Lung (tissue), 12 donors: ENCODE measurements around the gene GTPBP2. TPM values are rescaled to one million over a fixed set of nuclear protein-coding genes. Genes with fewer than 3 reads are reported as not detected.

Experiments
- ATAC-seq: fragments of 200-7000 bp; cut with Tn5 transposase; one replicate; pipeline ENCODE4 v1.9.1; 2020; ENCODE audit warnings: moderate number of reproducible peaks; ENCODE audit not compliant: insufficient read depth, low FRiP score
- DNase-seq, 3 donors: peaks; one replicate each; pipeline ENCODE4 v3.0.0-alpha.2; 2013 to 2017
- H3K27ac ChIP-seq, 2 donors: one replicate each; pipeline ENCODE4 v1.5.1; 2013; ENCODE audit warnings: mild to moderate bottlenecking in 2 of 2, moderate library complexity in 2 of 2, control low read depth in 1 of 2, inconsistent platforms in 1 of 2, low read depth in 1 of 2, low read length in 1 of 2
- H3K27me3 ChIP-seq, 3 donors: one replicate each; pipeline ENCODE4 v1.5.1; 2013; ENCODE audit warnings: low read length in 2 of 3; ENCODE audit not compliant: control insufficient read depth in 3 of 3, insufficient read depth in 3 of 3
- H3K36me3 ChIP-seq, 4 donors: one replicate each; pipeline ENCODE4 v1.5.1; 2013; ENCODE audit warnings: low read length in 4 of 4, mild to moderate bottlenecking in 1 of 4, moderate library complexity in 1 of 4; ENCODE audit not compliant: control insufficient read depth in 4 of 4, insufficient read depth in 4 of 4
- H3K4me1 ChIP-seq, 5 donors: one replicate each; pipeline ENCODE4 v1.5.1; 2013; ENCODE audit warnings: low read length in 5 of 5, mild to moderate bottlenecking in 2 of 5, moderate library complexity in 1 of 5; ENCODE audit not compliant: control insufficient read depth in 5 of 5, insufficient read depth in 5 of 5
- H3K4me3 ChIP-seq: one replicate; pipeline ENCODE4 v1.5.1; 2013; ENCODE audit warnings: mild to moderate bottlenecking, control low read depth, moderate library complexity
- H3K9ac ChIP-seq, 2 donors: one replicate each; pipeline ENCODE4 v1.5.1; 2013; ENCODE audit warnings: low read length in 2 of 2, control low read depth in 1 of 2; ENCODE audit not compliant: insufficient read depth in 1 of 2
- H3K9me3 ChIP-seq, 4 donors: one replicate each; pipeline ENCODE4 v1.5.1; 2013; ENCODE audit warnings: low read length in 3 of 4, mild to moderate bottlenecking in 1 of 4, moderate library complexity in 1 of 4; ENCODE audit not compliant: control insufficient read depth in 4 of 4, insufficient read depth in 3 of 4
- WGBS, 2 donors: extraction: QIAGEN DNeasy Blood & Tissue Kit; methylation state at CpG; one replicate each; pipeline ENCODE4 v1.1.7; 2013; 5-methylcytosine and 5-hydroxymethylcytosine counted together
- polyA plus RNA-seq, 2 donors: library from polyadenylated mRNA; stranded (reverse); fragments of 200-250 nt; gene quantifications; one replicate each; pipeline ENCODE4 v1.2.1, GENCODE V29; 2013
- total RNA-seq, 2 donors: library from RNA; depleted of rRNA in 1 of 2; stranded (reverse); fragments of >200 nt in 1 of 2; gene quantifications; one replicate each; pipeline ENCODE4 v1.2.1, GENCODE V29; 2014 to 2021
- TF ChIP-seq, protein P1 (sequence below): IDR thresholded peaks from 2 replicates; pipeline ENCODE4 v1.5.1; 2012; ENCODE audit warnings: mild to moderate bottlenecking; ENCODE audit errors: control extremely low read depth, extremely low read depth
- donor health status: control.
- donor health status: control.
- donor health status: Bipolar disorder and iron deficiency.
- donor health status: healthy.
- donor health status: DM: yes; HTN: yes; CAD: no.

GTPBP2 gene
- total and polyA plus RNA-seq, 4 donors = 49.9 to 78.4 (median 60.8) TPM

DNA sequence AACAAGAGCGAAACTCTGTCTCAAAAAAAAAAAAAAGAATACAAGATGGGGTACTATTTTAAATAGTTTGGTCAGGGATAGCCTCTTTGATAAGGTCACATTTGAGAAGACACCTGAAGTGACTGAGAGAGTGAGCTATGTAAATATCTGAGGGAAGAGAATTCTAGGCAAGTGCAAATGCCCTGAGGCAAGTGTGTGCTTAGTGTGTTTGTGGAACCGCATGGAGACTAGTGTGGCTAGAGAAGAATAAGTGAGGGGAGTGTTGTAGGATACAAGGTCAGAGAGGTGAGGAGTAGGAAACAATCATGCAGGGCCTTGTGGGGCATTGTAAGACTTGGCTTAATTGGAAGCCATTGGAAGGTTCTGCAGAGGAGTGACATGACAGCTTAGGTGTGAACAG lies 19.2 kb upstream of the GTPBP2 start:
- Histone ChIP-seq H3K9me3 (no peaks in the 10 kb centered on the region), H3K4me1 (peaks cover 0 to 3% (median 3%) of the 10 kb centered on the region in 5 donors), H3K4me3 (no peak overlapping the region), H3K27ac (no peak overlapping the region), H3K9ac (no peak overlapping the region), H3K36me3 (no peaks in the 10 kb centered on the region), H3K27me3 (no peaks in the 10 kb centered on the region)
- TF ChIP-seq, protein P1, sequence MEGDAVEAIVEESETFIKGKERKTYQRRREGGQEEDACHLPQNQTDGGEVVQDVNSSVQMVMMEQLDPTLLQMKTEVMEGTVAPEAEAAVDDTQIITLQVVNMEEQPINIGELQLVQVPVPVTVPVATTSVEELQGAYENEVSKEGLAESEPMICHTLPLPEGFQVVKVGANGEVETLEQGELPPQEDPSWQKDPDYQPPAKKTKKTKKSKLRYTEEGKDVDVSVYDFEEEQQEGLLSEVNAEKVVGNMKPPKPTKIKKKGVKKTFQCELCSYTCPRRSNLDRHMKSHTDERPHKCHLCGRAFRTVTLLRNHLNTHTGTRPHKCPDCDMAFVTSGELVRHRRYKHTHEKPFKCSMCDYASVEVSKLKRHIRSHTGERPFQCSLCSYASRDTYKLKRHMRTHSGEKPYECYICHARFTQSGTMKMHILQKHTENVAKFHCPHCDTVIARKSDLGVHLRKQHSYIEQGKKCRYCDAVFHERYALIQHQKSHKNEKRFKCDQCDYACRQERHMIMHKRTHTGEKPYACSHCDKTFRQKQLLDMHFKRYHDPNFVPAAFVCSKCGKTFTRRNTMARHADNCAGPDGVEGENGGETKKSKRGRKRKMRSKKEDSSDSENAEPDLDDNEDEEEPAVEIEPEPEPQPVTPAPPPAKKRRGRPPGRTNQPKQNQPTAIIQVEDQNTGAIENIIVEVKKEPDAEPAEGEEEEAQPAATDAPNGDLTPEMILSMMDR = no peak
- WGBS, 2 donors = 93 to 98% methylated on average over 2 of the region's 2 CpGs
- no peak for DNase-seq
- ATAC-seq = no peak

DNA sequence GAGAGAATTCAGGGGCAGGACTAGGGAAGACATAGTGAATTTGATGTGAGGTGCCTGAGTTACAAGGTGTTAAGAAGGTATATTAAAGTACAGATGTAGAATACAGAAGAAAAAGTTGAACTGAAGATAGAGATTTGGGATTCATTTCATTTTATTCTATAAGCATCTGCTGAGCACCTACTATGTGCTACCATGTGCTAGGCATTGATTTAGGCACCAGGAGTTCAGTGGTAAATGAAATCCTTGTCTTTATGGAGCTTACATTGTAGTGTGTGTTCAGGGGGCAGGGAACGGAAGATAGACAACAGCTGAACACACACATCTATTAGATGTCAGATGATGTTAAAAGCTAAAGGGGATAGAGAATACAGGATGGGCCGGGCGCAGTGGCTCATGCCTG lies 18.5 kb upstream of the GTPBP2 start:
- Histone ChIP-seq H3K27ac (no peak overlapping the region), H3K36me3 (peaks cover 0 to under 1% (median under 1%) of the 10 kb centered on the region in 4 donors), H3K4me1 (peaks cover 0 to 3% (median 3%) of the 10 kb centered on the region in 5 donors), H3K27me3 (no peaks in the 10 kb centered on the region), H3K4me3 (no peak overlapping the region), H3K9ac (no peak overlapping the region), H3K9me3 (no peaks in the 10 kb centered on the region)
- no peak for ATAC-seq
- TF ChIP-seq, protein P1 = no peak
- no peak for DNase-seq
- 94 to 98% methylated on average over 3 of the region's 3 CpGs for WGBS, 2 donors

DNA sequence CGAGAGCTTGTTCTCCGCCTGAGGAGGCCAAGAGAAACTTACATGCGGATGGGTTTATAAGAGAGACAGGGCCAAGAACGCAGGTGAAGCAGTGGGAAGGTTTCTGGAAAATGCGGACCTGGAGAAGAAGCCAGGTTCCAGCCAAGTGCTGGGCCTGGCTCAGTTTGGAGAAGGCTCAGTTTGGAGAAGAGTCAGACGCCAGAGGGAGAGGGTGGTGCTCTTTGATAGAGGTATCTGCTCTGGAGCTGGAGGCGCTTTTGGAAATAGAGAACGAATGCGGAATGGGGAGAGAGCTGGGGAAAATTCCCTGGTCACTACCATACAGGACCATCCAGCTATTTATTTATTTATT lies 16.5 kb upstream of the GTPBP2 start:
- H3K9ac ChIP-seq = peak overlapping the region in 1 of 2 donors; percentile 79
- no peak overlapping the region for H3K4me3 ChIP-seq
- H3K36me3 ChIP-seq = peaks cover 3 to 10% (median 5%) of the 10 kb centered on the region in 4 donors
- DNase-seq (no peak), ATAC-seq (no peak)
- WGBS, 2 donors = 8 to 19% methylated on average over 9 of the region's 9 CpGs
- no peaks in the 10 kb centered on the region for H3K27me3 ChIP-seq
- TF ChIP-seq, protein P1 = no peak
- H3K4me1 ChIP-seq = peaks cover 0 to 3% (median 3%) of the 10 kb centered on the region in 5 donors
- no peaks in the 10 kb centered on the region for H3K9me3 ChIP-seq
- H3K27ac ChIP-seq = no peak overlapping the region
